A673 (cell line): Measurements from ENCODE around the gene ZNF646. TPM values are rescaled to one million over a fixed set of nuclear protein-coding genes. Genes with fewer than 3 reads are reported as not detected.

Experiments used
- BruUV-seq: library from RNA; stranded (reverse); fragments of 400-500 nt; replicated peaks from 2 replicates; lab custom pipeline; 2021; lab: Mats Ljungman, UMichigan
- CTCF ChIA-PET: fragments of 300-600 bp; sonication (Branson Sonifier 250); formaldehyde crosslinking; loops from one replicate; lab custom pipeline; 2022; ENCODE audit warnings: antibody characterized with exemption; lab: Charles Lee
- POLR2A ChIA-PET: fragments of 300-600 bp; sonication (Branson Sonifier 250); formaldehyde crosslinking; loops from one replicate; lab custom pipeline; 2022; ENCODE audit warnings: antibody characterized with exemption; ENCODE audit not compliant: low non-redundant PET; lab: Charles Lee
- DNase-seq: peaks from one replicate; pipeline ENCODE4 v3.0.0-alpha.2; 2015; ENCODE audit warnings: low spot score
- H3K27ac ChIP-seq: fragments of 200-600 bp; sonication (generic); 2 replicates; pipeline ENCODE4 v1.5.1; 2016; ENCODE audit warnings: mixed run types, low read depth, mild to moderate bottlenecking, mixed read lengths, antibody characterized with exemption, low read length; ENCODE audit not compliant: poor library complexity, severe bottlenecking
- H3K27me3 ChIP-seq: fragments of 200-600 bp; sonication (generic); replicated peaks from 2 replicates; pipeline ENCODE4 v1.6.1; 2017; ENCODE audit warnings: mixed run types, low read depth, mild to moderate bottlenecking, mixed read lengths, antibody characterized with exemption, low read length; ENCODE audit not compliant: insufficient read depth, poor library complexity
- H3K36me3 ChIP-seq: fragments of 200-600 bp; sonication (generic); 2 replicates; pipeline ENCODE4 v1.6.1; 2016; ENCODE audit warnings: mixed run types, mild to moderate bottlenecking, mixed read lengths, antibody characterized with exemption, low read length; ENCODE audit not compliant: insufficient read depth, poor library complexity, severe bottlenecking
- H3K4me1 ChIP-seq: fragments of 200-600 bp; sonication (generic); 2 replicates; pipeline ENCODE4 v1.6.1; 2017; ENCODE audit warnings: mixed run types, mild to moderate bottlenecking, mixed read lengths, antibody characterized with exemption, low read length; ENCODE audit not compliant: insufficient read depth, poor library complexity, severe bottlenecking
- H3K4me3 ChIP-seq: fragments of 200-600 bp; sonication (generic); 2 replicates; pipeline ENCODE4 v1.5.1; 2016; ENCODE audit warnings: low read depth, mixed run types, mild to moderate bottlenecking, mixed read lengths, low read length; ENCODE audit not compliant: poor library complexity, severe bottlenecking
- H3K9me3 ChIP-seq: fragments of 200-600 bp; sonication (generic); 2 replicates; pipeline ENCODE4 v1.6.1; 2016; ENCODE audit warnings: mixed run types, low read depth, mild to moderate bottlenecking, mixed read lengths, antibody characterized with exemption, low read length; ENCODE audit not compliant: poor library complexity, severe bottlenecking
- EZH2 ChIP-seq: fragments of 200-600 bp; sonication (generic); IDR thresholded peaks from 2 replicates; pipeline ENCODE4 v1.6.1; 2017; ENCODE audit warnings: borderline replicate concordance, low read depth, mild to moderate bottlenecking, mixed read lengths, antibody characterized with exemption, low read length; ENCODE audit not compliant: poor library complexity, severe bottlenecking
- intact Hi-C: fragments of 100-400 bp; cut with micrococcal nuclease; formaldehyde crosslinking; loops from one replicate; pipeline ENCODE4 v1.10.0; 2022; ENCODE audit not compliant: unreplicated experiment
- total RNA-seq: library from RNA; stranded (reverse); gene quantifications from 2 replicates; pipeline ENCODE4 v1.2.3, GENCODE V29; 2021
- TF ChIP-seq, protein P1 (sequence below): fragments of 300-800, 200-600 bp; sonication (generic); conservative IDR thresholded peaks from 2 replicates; pipeline ENCODE4 v1.5.1; 2017; ENCODE audit warnings: low read depth, mild to moderate bottlenecking, antibody characterized with exemption, low read length, moderate library complexity, mixed read lengths

The ZNF646 gene
- total RNA-seq, 1 experiment from 2014 or later: 26.6 TPM

- no TSS peak for BruUV-seq
- ChIA-PET CTCF (no interaction called here), POLR2A (no interaction called here)
- no peaks in the 10 kb centered on the region for H3K4me1 ChIP-seq
- no peak for DNase-seq
- H3K27me3 ChIP-seq: no peaks in the 10 kb centered on the region
- TF ChIP-seq, protein P1, sequence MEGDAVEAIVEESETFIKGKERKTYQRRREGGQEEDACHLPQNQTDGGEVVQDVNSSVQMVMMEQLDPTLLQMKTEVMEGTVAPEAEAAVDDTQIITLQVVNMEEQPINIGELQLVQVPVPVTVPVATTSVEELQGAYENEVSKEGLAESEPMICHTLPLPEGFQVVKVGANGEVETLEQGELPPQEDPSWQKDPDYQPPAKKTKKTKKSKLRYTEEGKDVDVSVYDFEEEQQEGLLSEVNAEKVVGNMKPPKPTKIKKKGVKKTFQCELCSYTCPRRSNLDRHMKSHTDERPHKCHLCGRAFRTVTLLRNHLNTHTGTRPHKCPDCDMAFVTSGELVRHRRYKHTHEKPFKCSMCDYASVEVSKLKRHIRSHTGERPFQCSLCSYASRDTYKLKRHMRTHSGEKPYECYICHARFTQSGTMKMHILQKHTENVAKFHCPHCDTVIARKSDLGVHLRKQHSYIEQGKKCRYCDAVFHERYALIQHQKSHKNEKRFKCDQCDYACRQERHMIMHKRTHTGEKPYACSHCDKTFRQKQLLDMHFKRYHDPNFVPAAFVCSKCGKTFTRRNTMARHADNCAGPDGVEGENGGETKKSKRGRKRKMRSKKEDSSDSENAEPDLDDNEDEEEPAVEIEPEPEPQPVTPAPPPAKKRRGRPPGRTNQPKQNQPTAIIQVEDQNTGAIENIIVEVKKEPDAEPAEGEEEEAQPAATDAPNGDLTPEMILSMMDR: no peak
- no peak for TF ChIP-seq EZH2
- H3K27ac ChIP-seq: no peak overlapping the region
- intact Hi-C loops: loop anchor here (10.0 kb wide), 1 partner anchor 793 kb away; the partner anchor contains the start of gene ZNF267
- no peak overlapping the region for H3K4me3 ChIP-seq
- H3K36me3 ChIP-seq: peaks cover 50% of the 10 kb centered on the region
- no peaks in the 10 kb centered on the region for H3K9me3 ChIP-seq
Observed at GRCh38 chr16:31081428-31082351, 7.5 kb downstream of the ZNF646 start.

DNA sequence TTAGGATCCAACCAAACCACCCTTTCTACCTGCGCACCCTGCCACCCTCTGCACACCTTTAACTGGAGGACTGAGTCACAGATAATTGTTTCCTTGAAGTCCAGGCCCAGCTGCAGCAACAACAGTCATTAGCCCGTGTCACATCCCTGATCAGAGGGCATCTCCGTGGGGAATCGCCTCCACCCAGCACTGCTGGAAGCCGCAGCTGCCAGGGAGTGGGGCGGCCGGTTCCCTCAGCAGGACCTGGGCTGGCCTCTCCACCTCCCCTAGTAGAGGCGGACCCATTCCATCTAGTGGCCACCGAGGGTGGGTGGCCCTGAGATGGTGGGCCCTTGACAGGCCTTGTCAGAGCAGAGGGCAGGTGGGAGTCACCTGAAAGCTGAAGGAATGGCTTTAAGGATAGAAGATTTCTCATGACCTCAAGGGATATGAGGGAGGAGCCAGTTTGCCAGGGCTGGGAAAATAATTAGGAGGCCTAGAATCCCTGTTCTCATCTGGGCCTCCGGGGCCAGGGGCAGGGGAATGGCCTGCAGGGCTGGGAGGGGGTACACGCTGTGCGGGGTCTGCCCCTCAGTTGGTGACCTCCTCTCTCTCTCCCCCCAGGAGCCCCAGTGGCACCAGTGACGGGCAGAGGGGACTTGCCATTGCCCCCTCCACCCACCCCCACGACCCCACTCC, 8.3 kb downstream of the ZNF646 start:
- no peaks in the 10 kb centered on the region for H3K27me3 ChIP-seq
- intact Hi-C loops: loop anchor here (10.0 kb wide), 1 partner anchor 792 kb away; the partner anchor contains the start of gene ZNF267
- H3K9me3 ChIP-seq: no peaks in the 10 kb centered on the region
- H3K4me3 ChIP-seq: no peak overlapping the region
- no peak for TF ChIP-seq EZH2
- TF ChIP-seq, protein P1: no peak
- peak overlapping the region; percentile 50 for H3K27ac ChIP-seq
- H3K4me1 ChIP-seq: no peaks in the 10 kb centered on the region
- ChIA-PET POLR2A (no interaction called here), CTCF (no interaction called here)
- no peak for DNase-seq
- peaks cover 42% of the 10 kb centered on the region for H3K36me3 ChIP-seq
- BruUV-seq: no TSS peak

DNA sequence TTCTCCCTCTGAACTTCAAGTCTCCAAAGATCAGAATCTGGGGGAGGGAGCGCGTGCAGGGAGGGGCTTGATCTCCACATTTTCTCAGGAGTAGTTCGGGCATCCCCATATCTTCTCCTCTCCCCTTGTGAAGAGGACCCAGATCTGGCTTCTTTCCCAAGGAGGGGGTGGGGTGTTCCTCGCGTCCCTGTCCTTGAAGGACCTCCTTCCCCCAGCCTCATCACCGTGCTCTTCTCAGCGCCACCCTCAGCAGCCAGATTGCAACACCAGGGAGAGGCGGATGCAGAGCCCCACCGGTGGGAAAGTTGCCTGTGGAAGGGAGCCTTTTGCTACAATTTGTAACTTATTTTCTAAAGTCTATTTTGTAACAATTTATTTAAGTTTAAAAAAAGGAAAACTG, 8.9 kb downstream of the ZNF646 start:
- Histone ChIP-seq H3K9me3 (no peaks in the 10 kb centered on the region), H3K27ac (peak overlapping the region; percentile 50), H3K4me3 (no peak overlapping the region), H3K36me3 (peaks cover 36% of the 10 kb centered on the region), H3K4me1 (no peaks in the 10 kb centered on the region), H3K27me3 (no peaks in the 10 kb centered on the region)
- intact Hi-C loops: loop anchor here (10.0 kb wide), 1 partner anchor 792 kb away; the partner anchor contains the start of gene ZNF267
- no TSS peak for BruUV-seq
- peak; percentile 36 for DNase-seq
- TF ChIP-seq EZH2: no peak
- TF ChIP-seq, protein P1: no peak
- ChIA-PET POLR2A (interaction anchor here (0.6 kb wide), 1 partner anchor 17 kb away, joined by 4 read pairs; no protein-coding TSS in a partner anchor), CTCF (no interaction called here)
